HepG2 (cell line): ENCODE data around the gene SRSF6. TPM values are rescaled to one million over a fixed set of nuclear protein-coding genes. Genes with fewer than 3 reads are reported as not detected.

Experiments used
- AGO2 ChIP-seq: fragments of 200-400 bp; formaldehyde crosslinking; optimal IDR thresholded peaks from 2 replicates; pipeline ENCODE3; 2017; ENCODE audit warnings: mild to moderate bottlenecking, low read depth, low read length, moderate library complexity
- CSRNP2 ChIP-seq: sonication (generic); formaldehyde crosslinking; conservative IDR thresholded peaks from 2 replicates; pipeline ENCODE4 v1.8.0; 2022; ENCODE audit warnings: low read depth, missing genetic modification reagents
- CTCF ChIP-seq: sonication (generic); formaldehyde crosslinking; IDR thresholded peaks from 2 replicates; pipeline ENCODE4 v1.5.0; 2020; ENCODE audit warnings: mild to moderate bottlenecking, missing genetic modification reagents, moderate library complexity
- HNF1B ChIP-seq: sonication (generic); formaldehyde crosslinking; IDR thresholded peaks from 2 replicates; pipeline ENCODE4 v1.5.1; 2020; ENCODE audit warnings: mild to moderate bottlenecking, moderate library complexity, missing genetic modification reagents
- HNRNPLL ChIP-seq: fragments of 200-400 bp; formaldehyde crosslinking; IDR thresholded peaks from 2 replicates; pipeline ENCODE4 v1.6.1; 2017; ENCODE audit warnings: mild to moderate bottlenecking, low read depth, low read length; ENCODE audit not compliant: poor library complexity, severe bottlenecking
- KMT2A ChIP-seq: sonication (generic); formaldehyde crosslinking; IDR thresholded peaks from 2 replicates; pipeline ENCODE4 v1.4.0; 2020; ENCODE audit warnings: missing genetic modification reagents
- MLX ChIP-seq: IDR thresholded peaks from 2 replicates; pipeline ENCODE4 v1.6.1; 2016
- MTERF4 ChIP-seq: sonication (generic); formaldehyde crosslinking; IDR thresholded peaks from 2 replicates; pipeline ENCODE4 v1.8.0; 2023; ENCODE audit warnings: mild to moderate bottlenecking, missing genetic modification reagents
- ZBTB49 ChIP-seq: sonication (generic); formaldehyde crosslinking; IDR thresholded peaks from 2 replicates; pipeline ENCODE4 v1.4.0; 2020; ENCODE audit warnings: missing genetic modification reagents, borderline replicate concordance
- ZNF101 ChIP-seq: sonication (generic); formaldehyde crosslinking; IDR thresholded peaks from 2 replicates; pipeline ENCODE4 v1.4.0; 2020; ENCODE audit warnings: mild to moderate bottlenecking, low read depth, missing genetic modification reagents, borderline replicate concordance
- ZNF12 ChIP-seq: sonication (generic); formaldehyde crosslinking; IDR thresholded peaks from 2 replicates; pipeline ENCODE4 v1.5.0; 2020; ENCODE audit warnings: missing genetic modification reagents
- ZNF256 ChIP-seq: sonication (generic); formaldehyde crosslinking; conservative IDR thresholded peaks from 2 replicates; pipeline ENCODE4 v1.4.0; 2020; ENCODE audit warnings: missing genetic modification reagents
- ZNF3 ChIP-seq: IDR thresholded peaks from 2 replicates; pipeline ENCODE4 v1.7.0; 2017; ENCODE audit warnings: inconsistent platforms
- ZNF562 ChIP-seq: sonication (generic); formaldehyde crosslinking; IDR thresholded peaks from 2 replicates; pipeline ENCODE4 v1.8.0; 2022; ENCODE audit warnings: missing genetic modification reagents, borderline replicate concordance
- ZNF629 ChIP-seq: sonication (generic); formaldehyde crosslinking; conservative IDR thresholded peaks from 2 replicates; pipeline ENCODE4 v1.5.0; 2020; ENCODE audit warnings: missing genetic modification reagents
- ZNF770 ChIP-seq: sonication (generic); formaldehyde crosslinking; IDR thresholded peaks from 2 replicates; pipeline ENCODE4 v1.5.0; 2020; ENCODE audit warnings: mild to moderate bottlenecking, missing genetic modification reagents
- ZNF790 ChIP-seq: sonication (generic); formaldehyde crosslinking; IDR thresholded peaks from 2 replicates; pipeline ENCODE4 v1.8.0; 2022; ENCODE audit warnings: missing genetic modification reagents, mild to moderate bottlenecking, borderline replicate concordance
- ZNF891 ChIP-seq: sonication (generic); formaldehyde crosslinking; IDR thresholded peaks from 2 replicates; pipeline ENCODE4 v1.5.0; 2020; ENCODE audit warnings: mild to moderate bottlenecking, missing genetic modification reagents
- polyA plus RNA-seq, 8 experiments: library from polyadenylated mRNA; depleted of rRNA in 3 of 8; stranded (reverse) in 7 of 8; unstranded in 1 of 8; fragments of >200 nt; fragmentation: Illumina TruSeq in 4 of 8; extraction: Trizol in 4 of 8; gene quantifications; 2 replicates each; pipeline versions ENCODE4 v1.2.1 to v1.2.3, GENCODE V29; 2011 to 2016; ENCODE audit warnings: low read depth in 4 of 8, missing spikeins in 1 of 8, mixed read lengths in 1 of 8; ENCODE audit not compliant: insufficient read depth in 1 of 8
- total RNA-seq, 5 experiments: library from RNA; depleted of rRNA; stranded (reverse); fragments of >200 nt; fragmentation: Illumina TruSeq; extraction: Trizol; gene quantifications; 2 replicates each; pipeline ENCODE4 v1.2.3, GENCODE V29; 2016; ENCODE audit warnings: low read depth in 1 of 5

SRSF6 gene
- total and polyA plus RNA-seq, 2 of the 13 experiments (the other 11 are each of a cell fraction or from before 2014, with no cell fraction given): 156 to 194 TPM

GRCh38 chr20:43446361-43446879 is 11.3 kb upstream of the SRSF6 start (continued):
- TF ChIP-seq MTERF4 (CRISPR knock-in tag): peak; percentile 92; the same call in 1 of the 2 replicates
- TF ChIP-seq HNF1B (CRISPR knock-in tag): peak; percentile 12; the same call in 1 of the 2 replicates
- TF ChIP-seq ZNF790 (CRISPR knock-in tag): peak; percentile 71; the same call in 1 of the 2 replicates
- TF ChIP-seq ZNF562 (CRISPR knock-in tag): no peak
- TF ChIP-seq CTCF: no peak
- no peak for TF ChIP-seq AGO2
- 0 out of 2 replicates have a peak, but pooled peaks have one; percentile 56 for TF ChIP-seq ZNF891
- no peak for TF ChIP-seq MLX (CRISPR knock-in tag)
- TF ChIP-seq ZNF770: no peak
- no peak for TF ChIP-seq ZNF3
- no peak for TF ChIP-seq ZNF12 (CRISPR knock-in tag)
- no peak for TF ChIP-seq ZNF256 (CRISPR knock-in tag)
- TF ChIP-seq ZBTB49 (CRISPR knock-in tag): no peak
- TF ChIP-seq ZNF629 (CRISPR knock-in tag): no peak
- no peak for TF ChIP-seq KMT2A (CRISPR knock-in tag)
- TF ChIP-seq HNRNPLL: no peak
- no peak for TF ChIP-seq CSRNP2 (CRISPR knock-in tag)
- no peak for TF ChIP-seq ZNF101
